ENCODE measurements around the gene MXI1.

- no peak for TF ChIP-seq YY1 (IDR thresholded peaks at IDR 0.05; ENCODE audit: insufficient read depth, insufficient read length)
- TF ChIP-seq ZNF274 (IDR thresholded peaks at IDR 0.05; ENCODE audit: low read depth, low read length) = no peak
- TF ChIP-seq SUZ12 (IDR thresholded peaks at IDR 0.05; ENCODE audit: extremely low read depth, insufficient read depth, insufficient read length) = no peak
Observed at GRCh38 chr10:110175406-110175805, 32.0 kb upstream of the MXI1 start.

Measured in NT2/D1 (cell line).